ENCODE results near the gene SETD6.

- TF ChIP-seq TAF1 (IDR thresholded peaks at IDR 0.05; ENCODE audit: low read depth, low read length), result no peak
- TF ChIP-seq POLR2A (IDR thresholded peaks at IDR 0.05; ENCODE audit: low read depth, low read length), result no peak
- no peak for TF ChIP-seq POLR2AphosphoS5 (IDR thresholded peaks at IDR 0.05; ENCODE audit: low read depth, low read length)
- no peak for TF ChIP-seq SPI1 (IDR thresholded peaks at IDR 0.05; ENCODE audit: low read depth, low read length)
Measured at GRCh38 chr16:58488531-58488930, 26.8 kb upstream of the SETD6 start.

All from GM12891 (cell line).